Measurements from ENCODE around the gene C3orf18.

The C3orf18 gene

DNA sequence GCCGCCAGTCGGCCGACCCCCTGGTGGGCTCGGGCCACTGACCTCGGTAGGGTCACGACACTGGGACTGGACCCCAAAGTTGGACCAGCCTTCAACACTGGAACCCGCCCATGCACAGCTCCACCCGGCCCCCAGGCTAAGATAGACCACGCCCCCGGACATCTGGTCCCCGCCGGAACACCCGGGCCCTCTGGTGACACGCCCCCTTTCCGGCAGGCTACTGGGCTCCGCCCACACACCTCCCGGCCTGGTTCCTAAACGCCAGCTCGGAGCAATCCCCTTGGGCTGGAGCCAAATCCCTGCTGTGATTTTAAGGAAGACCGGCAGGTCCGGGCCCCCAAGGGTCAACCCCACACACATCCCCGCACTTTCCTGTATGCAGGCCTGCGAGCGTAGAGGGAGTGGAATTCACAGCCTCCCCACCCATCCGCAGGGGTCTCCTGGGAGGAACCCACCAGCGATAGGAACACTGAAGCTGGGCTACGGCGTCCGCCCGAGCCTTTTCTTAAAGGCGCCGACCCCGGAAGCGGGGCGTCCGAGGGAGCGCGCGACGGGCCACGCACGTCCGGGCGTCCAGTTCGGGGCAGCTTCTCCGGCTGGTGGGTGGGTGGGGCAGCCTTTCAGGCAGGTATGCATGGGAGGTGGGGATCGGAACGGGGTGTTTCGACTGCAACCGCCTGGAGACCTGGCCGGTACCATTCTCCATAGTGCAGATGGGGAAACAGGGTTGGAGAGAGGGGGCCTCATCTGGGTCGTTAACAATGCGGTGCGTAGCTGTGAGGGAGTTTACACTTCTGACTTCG is 1.6 kb upstream of the C3orf18 start, which contains the start of gene HEMK1 (continued):
- TF ChIP-seq HIC1 (tag by site-specific recombination; IDR thresholded peaks at IDR 0.05) (no peak), ZNF610 (tag by site-specific recombination; IDR thresholded peaks at IDR 0.05; ENCODE audit: borderline replicate concordance) (peak; percentile 54; the same call in 1 of the 2 replicates), KLF16 (tag by site-specific recombination; IDR thresholded peaks at IDR 0.05) (peak; percentile 98), PRDM10 (tag by site-specific recombination; IDR thresholded peaks at IDR 0.05) (peak; percentile 85), ZNF785 (tag by site-specific recombination; IDR thresholded peaks at IDR 0.05) (no peak), ZFHX2 (tag by site-specific recombination; conservative IDR thresholded peaks at IDR 0.05) (peak; percentile 78), ZNF324 (tag by site-specific recombination; IDR thresholded peaks at IDR 0.05) (peak; percentile 98), ZNF362 (tag by site-specific recombination; IDR thresholded peaks at IDR 0.05) (no peak), ZNF704 (tag by site-specific recombination; IDR thresholded peaks at IDR 0.05) (no peak), ZNF24 (tag by site-specific recombination; IDR thresholded peaks at IDR 0.05) (peak; percentile 80; the same call in 1 of the 2 replicates), ZNF654 (tag by site-specific recombination; IDR thresholded peaks at IDR 0.05; ENCODE audit: low read depth) (no peak), ATF2 (tag by site-specific recombination; IDR thresholded peaks at IDR 0.05; ENCODE audit: low read depth) (no peak), SCRT2 (tag by site-specific recombination; IDR thresholded peaks at IDR 0.05) (0 out of 2 replicates have a peak, but pooled peaks have one; percentile 11), ZNF449 (tag by site-specific recombination; IDR thresholded peaks at IDR 0.05) (peak; percentile 64; the same call in 1 of the 2 replicates), ZFP69B (tag by site-specific recombination; IDR thresholded peaks at IDR 0.05) (peak; percentile 81), ZNF792 (tag by site-specific recombination; IDR thresholded peaks at IDR 0.05) (no peak), ZNF114 (tag by site-specific recombination; IDR thresholded peaks at IDR 0.05) (no peak), ZNF658 (tag by site-specific recombination; IDR thresholded peaks at IDR 0.05) (no peak), ZNF184 (tag by site-specific recombination; IDR thresholded peaks at IDR 0.05) (0 out of 2 replicates have a peak, but pooled peaks have one; percentile 40)
- TF ChIP-seq, protein P1, sequence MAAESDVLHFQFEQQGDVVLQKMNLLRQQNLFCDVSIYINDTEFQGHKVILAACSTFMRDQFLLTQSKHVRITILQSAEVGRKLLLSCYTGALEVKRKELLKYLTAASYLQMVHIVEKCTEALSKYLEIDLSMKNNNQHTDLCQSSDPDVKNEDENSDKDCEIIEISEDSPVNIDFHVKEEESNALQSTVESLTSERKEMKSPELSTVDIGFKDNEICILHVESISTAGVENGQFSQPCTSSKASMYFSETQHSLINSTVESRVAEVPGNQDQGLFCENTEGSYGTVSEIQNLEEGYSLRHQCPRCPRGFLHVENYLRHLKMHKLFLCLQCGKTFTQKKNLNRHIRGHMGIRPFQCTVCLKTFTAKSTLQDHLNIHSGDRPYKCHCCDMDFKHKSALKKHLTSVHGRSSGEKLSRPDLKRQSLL (tag by site-specific recombination; IDR thresholded peaks at IDR 0.05): peak; percentile 60; the same call in 1 of the 2 replicates
- TF ChIP-seq, protein P2, sequence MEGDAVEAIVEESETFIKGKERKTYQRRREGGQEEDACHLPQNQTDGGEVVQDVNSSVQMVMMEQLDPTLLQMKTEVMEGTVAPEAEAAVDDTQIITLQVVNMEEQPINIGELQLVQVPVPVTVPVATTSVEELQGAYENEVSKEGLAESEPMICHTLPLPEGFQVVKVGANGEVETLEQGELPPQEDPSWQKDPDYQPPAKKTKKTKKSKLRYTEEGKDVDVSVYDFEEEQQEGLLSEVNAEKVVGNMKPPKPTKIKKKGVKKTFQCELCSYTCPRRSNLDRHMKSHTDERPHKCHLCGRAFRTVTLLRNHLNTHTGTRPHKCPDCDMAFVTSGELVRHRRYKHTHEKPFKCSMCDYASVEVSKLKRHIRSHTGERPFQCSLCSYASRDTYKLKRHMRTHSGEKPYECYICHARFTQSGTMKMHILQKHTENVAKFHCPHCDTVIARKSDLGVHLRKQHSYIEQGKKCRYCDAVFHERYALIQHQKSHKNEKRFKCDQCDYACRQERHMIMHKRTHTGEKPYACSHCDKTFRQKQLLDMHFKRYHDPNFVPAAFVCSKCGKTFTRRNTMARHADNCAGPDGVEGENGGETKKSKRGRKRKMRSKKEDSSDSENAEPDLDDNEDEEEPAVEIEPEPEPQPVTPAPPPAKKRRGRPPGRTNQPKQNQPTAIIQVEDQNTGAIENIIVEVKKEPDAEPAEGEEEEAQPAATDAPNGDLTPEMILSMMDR (tag by site-specific recombination; IDR thresholded peaks at IDR 0.05): no peak
- TF ChIP-seq, protein P3, sequence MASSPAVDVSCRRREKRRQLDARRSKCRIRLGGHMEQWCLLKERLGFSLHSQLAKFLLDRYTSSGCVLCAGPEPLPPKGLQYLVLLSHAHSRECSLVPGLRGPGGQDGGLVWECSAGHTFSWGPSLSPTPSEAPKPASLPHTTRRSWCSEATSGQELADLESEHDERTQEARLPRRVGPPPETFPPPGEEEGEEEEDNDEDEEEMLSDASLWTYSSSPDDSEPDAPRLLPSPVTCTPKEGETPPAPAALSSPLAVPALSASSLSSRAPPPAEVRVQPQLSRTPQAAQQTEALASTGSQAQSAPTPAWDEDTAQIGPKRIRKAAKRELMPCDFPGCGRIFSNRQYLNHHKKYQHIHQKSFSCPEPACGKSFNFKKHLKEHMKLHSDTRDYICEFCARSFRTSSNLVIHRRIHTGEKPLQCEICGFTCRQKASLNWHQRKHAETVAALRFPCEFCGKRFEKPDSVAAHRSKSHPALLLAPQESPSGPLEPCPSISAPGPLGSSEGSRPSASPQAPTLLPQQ (tag by site-specific recombination; IDR thresholded peaks at IDR 0.05): peak; percentile 92

Data from HEK293 (cell line).